K562 (cell line): ENCODE results near the gene NECTIN4. TPM values are rescaled to one million over a fixed set of nuclear protein-coding genes. Genes with fewer than 3 reads are reported as not detected.

Experiments used
- polyA plus RNA-seq, 8 experiments: library from polyadenylated mRNA; depleted of rRNA in 4 of 8; stranded (reverse) in 5 of 8; unstranded in 3 of 8; fragments of >200 nt; fragmentation: Nextera tagmentation in 2 of 8; fragmentation: Illumina TruSeq in 1 of 8; extraction: Ambion mirVana in 2 of 8; extraction: Trizol in 1 of 8; gene quantifications; 2 replicates each; pipeline versions ENCODE4 v1.2.1 to v1.2.3, GENCODE V29; 2011 to 2014; ENCODE audit warnings: inconsistent platforms in 1 of 8, missing spikeins in 1 of 8
- total RNA-seq, 7 experiments: library from RNA; depleted of rRNA in 6 of 7; stranded (reverse); fragments of >200 nt in 6 of 7; fragmentation: Illumina TruSeq in 2 of 7; extraction: Trizol in 2 of 7; gene quantifications; 2 replicates each; pipeline versions ENCODE4 v1.2.1 to v1.2.3, GENCODE V29; 2011 to 2021; ENCODE audit warnings: low replicate concordance in 1 of 7
- TF ChIP-seq, protein P1 (sequence below): fragments of 450-650 bp; IDR thresholded peaks from 2 replicates; pipeline ENCODE4 v1.6.1; 2016; ENCODE audit warnings: low read depth
- TF ChIP-seq, protein P2 (sequence below): IDR thresholded peaks from 2 replicates; pipeline ENCODE4 v1.6.1; 2011; ENCODE audit not compliant: insufficient read length; ENCODE audit errors: extremely low read depth

NECTIN4 gene
- total and polyA plus RNA-seq, 9 of the 15 experiments (the other 6 are each of a cell fraction or from before 2014, with no cell fraction given): 0.01 to 0.09 TPM; not detected in 7

DNA sequence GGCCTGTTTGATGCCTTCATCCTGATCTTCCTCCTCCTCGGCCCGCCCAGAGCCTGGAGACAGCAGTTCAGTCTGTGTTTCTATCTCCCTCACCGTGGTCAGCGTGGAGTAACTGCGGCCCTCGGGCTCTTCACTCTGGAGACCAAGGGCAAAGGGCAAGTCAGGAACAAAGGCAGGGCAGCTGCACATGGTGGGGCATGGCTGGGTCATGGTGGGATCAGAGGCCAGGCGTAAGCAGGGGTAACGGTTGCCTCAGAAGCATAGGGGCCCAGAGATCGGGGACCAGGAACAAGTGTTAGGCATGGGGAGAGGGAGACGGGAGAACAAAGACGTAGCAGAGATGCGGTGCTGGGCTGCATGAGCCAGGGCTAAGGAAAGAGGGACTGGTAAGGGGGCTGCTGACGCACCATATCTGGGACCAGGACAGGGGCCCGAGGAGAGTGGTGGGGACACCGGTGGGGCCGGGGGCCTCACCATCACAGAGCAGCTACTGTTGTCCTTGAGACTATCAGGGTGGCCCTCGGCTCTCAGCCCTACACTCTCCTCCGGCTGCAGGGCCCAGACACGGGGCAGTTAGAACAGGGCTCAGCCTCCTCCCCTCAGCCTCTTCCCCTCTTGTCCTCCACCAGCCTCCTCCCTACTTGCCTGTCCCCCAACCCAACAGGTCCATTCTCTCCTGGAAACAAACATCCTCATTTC is 16.5 kb downstream of the NECTIN4 start (continued):
- TF ChIP-seq, protein P1, sequence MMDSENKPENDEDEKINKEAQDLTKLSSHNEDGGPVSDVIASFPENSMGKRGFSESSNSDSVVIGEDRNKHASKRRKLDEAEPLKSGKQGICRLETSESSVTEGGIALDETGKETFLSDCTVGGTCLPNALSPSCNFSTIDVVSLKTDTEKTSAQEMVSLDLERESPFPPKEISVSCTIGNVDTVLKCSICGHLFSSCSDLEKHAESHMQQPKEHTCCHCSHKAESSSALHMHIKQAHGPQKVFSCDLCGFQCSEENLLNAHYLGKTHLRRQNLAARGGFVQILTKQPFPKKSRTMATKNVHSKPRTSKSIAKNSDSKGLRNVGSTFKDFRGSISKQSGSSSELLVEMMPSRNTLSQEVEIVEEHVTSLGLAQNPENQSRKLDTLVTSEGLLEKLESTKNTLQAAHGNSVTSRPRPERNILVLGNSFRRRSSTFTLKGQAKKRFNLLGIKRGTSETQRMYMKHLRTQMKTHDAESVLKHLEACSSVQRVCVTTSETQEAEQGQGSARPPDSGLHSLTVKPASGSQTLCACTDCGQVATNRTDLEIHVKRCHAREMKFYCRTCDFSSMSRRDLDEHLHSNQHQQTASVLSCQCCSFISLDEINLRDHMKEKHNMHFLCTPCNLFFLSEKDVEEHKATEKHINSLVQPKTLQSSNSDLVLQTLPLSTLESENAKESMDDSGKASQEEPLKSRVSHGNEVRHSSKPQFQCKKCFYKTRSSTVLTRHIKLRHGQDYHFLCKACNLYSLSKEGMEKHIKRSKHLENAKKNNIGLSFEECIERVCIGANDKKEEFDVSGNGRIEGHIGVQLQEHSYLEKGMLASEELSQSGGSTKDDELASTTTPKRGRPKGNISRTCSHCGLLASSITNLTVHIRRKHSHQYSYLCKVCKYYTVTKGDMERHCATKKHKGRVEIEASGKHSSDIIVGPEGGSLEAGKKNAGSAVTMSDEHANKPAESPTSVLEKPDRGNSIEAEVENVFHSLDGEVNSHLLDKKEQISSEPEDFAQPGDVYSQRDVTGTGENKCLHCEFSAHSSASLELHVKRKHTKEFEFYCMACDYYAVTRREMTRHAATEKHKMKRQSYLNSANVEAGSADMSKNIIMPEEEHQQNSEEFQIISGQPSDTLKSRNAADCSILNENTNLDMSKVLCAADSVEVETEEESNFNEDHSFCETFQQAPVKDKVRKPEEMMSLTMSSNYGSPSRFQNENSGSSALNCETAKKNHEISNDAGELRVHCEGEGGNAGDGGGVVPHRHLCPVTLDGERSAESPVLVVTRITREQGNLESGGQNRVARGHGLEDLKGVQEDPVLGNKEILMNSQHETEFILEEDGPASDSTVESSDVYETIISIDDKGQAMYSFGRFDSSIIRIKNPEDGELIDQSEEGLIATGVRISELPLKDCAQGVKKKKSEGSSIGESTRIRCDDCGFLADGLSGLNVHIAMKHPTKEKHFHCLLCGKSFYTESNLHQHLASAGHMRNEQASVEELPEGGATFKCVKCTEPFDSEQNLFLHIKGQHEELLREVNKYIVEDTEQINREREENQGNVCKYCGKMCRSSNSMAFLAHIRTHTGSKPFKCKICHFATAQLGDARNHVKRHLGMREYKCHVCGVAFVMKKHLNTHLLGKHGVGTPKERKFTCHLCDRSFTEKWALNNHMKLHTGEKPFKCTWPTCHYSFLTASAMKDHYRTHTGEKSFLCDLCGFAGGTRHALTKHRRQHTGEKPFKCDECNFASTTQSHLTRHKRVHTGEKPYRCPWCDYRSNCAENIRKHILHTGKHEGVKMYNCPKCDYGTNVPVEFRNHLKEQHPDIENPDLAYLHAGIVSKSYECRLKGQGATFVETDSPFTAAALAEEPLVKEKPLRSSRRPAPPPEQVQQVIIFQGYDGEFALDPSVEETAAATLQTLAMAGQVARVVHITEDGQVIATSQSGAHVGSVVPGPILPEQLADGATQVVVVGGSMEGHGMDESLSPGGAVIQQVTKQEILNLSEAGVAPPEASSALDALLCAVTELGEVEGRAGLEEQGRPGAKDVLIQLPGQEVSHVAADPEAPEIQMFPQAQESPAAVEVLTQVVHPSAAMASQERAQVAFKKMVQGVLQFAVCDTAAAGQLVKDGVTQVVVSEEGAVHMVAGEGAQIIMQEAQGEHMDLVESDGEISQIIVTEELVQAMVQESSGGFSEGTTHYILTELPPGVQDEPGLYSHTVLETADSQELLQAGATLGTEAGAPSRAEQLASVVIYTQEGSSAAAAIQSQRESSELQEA: no peak
- TF ChIP-seq, protein P2, sequence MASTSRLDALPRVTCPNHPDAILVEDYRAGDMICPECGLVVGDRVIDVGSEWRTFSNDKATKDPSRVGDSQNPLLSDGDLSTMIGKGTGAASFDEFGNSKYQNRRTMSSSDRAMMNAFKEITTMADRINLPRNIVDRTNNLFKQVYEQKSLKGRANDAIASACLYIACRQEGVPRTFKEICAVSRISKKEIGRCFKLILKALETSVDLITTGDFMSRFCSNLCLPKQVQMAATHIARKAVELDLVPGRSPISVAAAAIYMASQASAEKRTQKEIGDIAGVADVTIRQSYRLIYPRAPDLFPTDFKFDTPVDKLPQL: no peak
